ENCODE results near the gene SPHK2. TPM values are rescaled to one million over a fixed set of nuclear protein-coding genes. Genes with fewer than 3 reads are reported as not detected.

Gene SPHK2
- total RNA-seq, 1 donor from 2014 or later = 146 TPM

GRCh38 chr19:48596679-48597465 lies 22.4 kb upstream of the SPHK2 start:
- Mint-ChIP-seq H3K9me3 (ENCODE audit: unreplicated experiment) (peaks cover 3% of the 10 kb centered on the region), H3K36me3 (ENCODE audit: unreplicated experiment) (no peaks in the 10 kb centered on the region), H3K4me1 (ENCODE audit: low read depth, unreplicated experiment) (no peaks in the 10 kb centered on the region), H3K4me3 (ENCODE audit: unreplicated experiment) (no peak overlapping the region), H3K27me3 (ENCODE audit: unreplicated experiment) (no peaks in the 10 kb centered on the region), H3K27ac (ENCODE audit: unreplicated experiment) (no peak overlapping the region)
- no peak for TF ChIP-seq CTCF (IDR thresholded peaks at IDR 0.05; ENCODE audit: partially characterized antibody, unreplicated experiment)
- DNase-seq = no peak

- H3K9me3 Mint-ChIP-seq (ENCODE audit: unreplicated experiment) = peaks cover 3% of the 10 kb centered on the region
- H3K4me1 Mint-ChIP-seq (ENCODE audit: low read depth, unreplicated experiment) = no peaks in the 10 kb centered on the region
- no peaks in the 10 kb centered on the region for H3K36me3 Mint-ChIP-seq (ENCODE audit: unreplicated experiment)
- H3K27ac Mint-ChIP-seq (ENCODE audit: unreplicated experiment) = no peak overlapping the region
- H3K4me3 Mint-ChIP-seq (ENCODE audit: unreplicated experiment) = no peak overlapping the region
- TF ChIP-seq CTCF (IDR thresholded peaks at IDR 0.05; ENCODE audit: partially characterized antibody, unreplicated experiment) = no peak
- no peak for DNase-seq
- no peaks in the 10 kb centered on the region for H3K27me3 Mint-ChIP-seq (ENCODE audit: unreplicated experiment)
Measured at GRCh38 chr19:48598996-48599700, 20.2 kb upstream of the SPHK2 start.

GRCh38 chr19:48600679-48601417 lies 18.5 kb upstream of the SPHK2 start:
- DNase-seq = no peak
- Mint-ChIP-seq H3K27ac (ENCODE audit: unreplicated experiment) (no peak overlapping the region), H3K27me3 (ENCODE audit: unreplicated experiment) (no peaks in the 10 kb centered on the region), H3K9me3 (ENCODE audit: unreplicated experiment) (peaks cover 3% of the 10 kb centered on the region), H3K4me3 (ENCODE audit: unreplicated experiment) (no peak overlapping the region), H3K36me3 (ENCODE audit: unreplicated experiment) (no peaks in the 10 kb centered on the region), H3K4me1 (ENCODE audit: low read depth, unreplicated experiment) (no peaks in the 10 kb centered on the region)
- TF ChIP-seq CTCF (IDR thresholded peaks at IDR 0.05; ENCODE audit: partially characterized antibody, unreplicated experiment) = no peak

DNA sequence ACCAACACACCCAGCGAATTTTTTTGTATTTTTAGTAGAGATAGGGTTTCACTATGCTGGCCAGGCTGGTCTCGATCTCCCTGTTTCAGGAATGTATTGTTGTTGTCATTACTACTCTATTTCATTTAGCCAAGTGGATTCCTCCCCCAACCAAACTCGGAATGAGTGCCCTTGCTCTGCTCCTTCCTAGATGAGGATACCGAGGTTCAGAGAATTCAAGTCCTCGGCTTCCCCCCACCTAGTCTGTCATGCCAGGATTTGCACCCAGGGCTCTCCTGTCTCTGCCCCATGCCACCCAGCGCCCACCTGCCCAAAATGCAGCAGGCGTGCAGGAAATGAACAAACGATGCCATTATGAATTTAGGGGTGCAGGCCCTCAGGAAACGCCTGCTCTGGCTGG lies 16.3 kb upstream of the SPHK2 start:
- no peak overlapping the region for H3K4me3 Mint-ChIP-seq (ENCODE audit: unreplicated experiment)
- no peaks in the 10 kb centered on the region for H3K9me3 Mint-ChIP-seq (ENCODE audit: unreplicated experiment)
- no peaks in the 10 kb centered on the region for H3K4me1 Mint-ChIP-seq (ENCODE audit: low read depth, unreplicated experiment)
- no peak overlapping the region for H3K27ac Mint-ChIP-seq (ENCODE audit: unreplicated experiment)
- H3K27me3 Mint-ChIP-seq (ENCODE audit: unreplicated experiment) = no peaks in the 10 kb centered on the region
- no peaks in the 10 kb centered on the region for H3K36me3 Mint-ChIP-seq (ENCODE audit: unreplicated experiment)
- no peak for TF ChIP-seq CTCF (IDR thresholded peaks at IDR 0.05; ENCODE audit: partially characterized antibody, unreplicated experiment)
- DNase-seq = no peak
